IPS-18c (cell line): Measurements from ENCODE around the gene PIN1.
"Not testable (repeated sequence)": the region's sequence is repeated elsewhere in the genome, so short reads cannot be mapped to it uniquely, and the experiment has no call there.

ENCODE experiments used
- H3K4me3 ChIP-seq: 2 replicates; pipeline ENCODE4 v1.7.0; 2013; ENCODE audit warnings: low read depth, mild to moderate bottlenecking, low read length, moderate library complexity; ENCODE audit not compliant: insufficient read depth
- H3K9me3 ChIP-seq: one replicate; pipeline ENCODE4 v1.6.1; 2013; ENCODE audit warnings: mild to moderate bottlenecking, low read length, moderate library complexity; ENCODE audit not compliant: control insufficient read depth, insufficient read depth

Gene PIN1

GRCh38 chr19:9843626-9844273 lies 8.6 kb downstream of the PIN1 start:
- not testable (repeated sequence) for H3K4me3 ChIP-seq, H3K9me3 ChIP-seq

GRCh38 chr19:9847087-9847671 lies 12.1 kb downstream of the PIN1 start:
- no peak overlapping the region for H3K4me3 ChIP-seq

GRCh38 chr19:9848060-9848459 lies 12.9 kb downstream of the PIN1 start:
- Histone ChIP-seq H3K9me3 (no peaks in the 10 kb centered on the region), H3K4me3 (no peak overlapping the region)

More at GRCh38 chr19:9847087-9847671, 12.1 kb downstream of the PIN1 start:
- no peaks in the 10 kb centered on the region for H3K9me3 ChIP-seq

GRCh38 chr19:9848762-9849161 lies 13.6 kb downstream of the PIN1 start:
- H3K9me3 ChIP-seq: no peaks in the 10 kb centered on the region
- no peak overlapping the region for H3K4me3 ChIP-seq

GRCh38 chr19:9849791-9850190 lies 14.7 kb downstream of the PIN1 start:
- no peak overlapping the region for H3K4me3 ChIP-seq
- no peaks in the 10 kb centered on the region for H3K9me3 ChIP-seq

- H3K9me3 ChIP-seq: no peaks in the 10 kb centered on the region
- no peak overlapping the region for H3K4me3 ChIP-seq
Observed at GRCh38 chr19:9850235-9850959, 15.3 kb downstream of the PIN1 start.

GRCh38 chr19:9854282-9854846 lies 19.2 kb downstream of the PIN1 start:
- Histone ChIP-seq H3K4me3 (no peak overlapping the region), H3K9me3 (no peaks in the 10 kb centered on the region)

- H3K4me3 ChIP-seq: no peak overlapping the region
Observed at GRCh38 chr19:9856609-9857008, 21.5 kb downstream of the PIN1 start.

GRCh38 chr19:9857076-9857721 lies 22.1 kb downstream of the PIN1 start:
- H3K4me3 ChIP-seq: no peak overlapping the region

More at GRCh38 chr19:9856609-9857008, 21.5 kb downstream of the PIN1 start:
- no peaks in the 10 kb centered on the region for H3K9me3 ChIP-seq

GRCh38 chr19:9857920-9858746 lies 23.0 kb downstream of the PIN1 start:
- no peak overlapping the region for H3K4me3 ChIP-seq
- no peaks in the 10 kb centered on the region for H3K9me3 ChIP-seq

More at GRCh38 chr19:9857076-9857721, 22.1 kb downstream of the PIN1 start:
- no peaks in the 10 kb centered on the region for H3K9me3 ChIP-seq

- H3K9me3 ChIP-seq: no peaks in the 10 kb centered on the region
- no peak overlapping the region for H3K4me3 ChIP-seq
Observed at GRCh38 chr19:9858766-9859165, 23.6 kb downstream of the PIN1 start.

GRCh38 chr19:9860407-9860806 lies 25.3 kb downstream of the PIN1 start:
- H3K9me3 ChIP-seq: no peaks in the 10 kb centered on the region
- H3K4me3 ChIP-seq: no peak overlapping the region

GRCh38 chr19:9861503-9861902 lies 26.4 kb downstream of the PIN1 start:
- H3K9me3 ChIP-seq: no peaks in the 10 kb centered on the region
- no peak overlapping the region for H3K4me3 ChIP-seq

GRCh38 chr19:9862938-9863337 lies 27.8 kb downstream of the PIN1 start:
- Histone ChIP-seq H3K9me3 (no peaks in the 10 kb centered on the region), H3K4me3 (no peak overlapping the region)

GRCh38 chr19:9863759-9864158 lies 28.6 kb downstream of the PIN1 start:
- no peak overlapping the region for H3K4me3 ChIP-seq
- no peaks in the 10 kb centered on the region for H3K9me3 ChIP-seq

- Histone ChIP-seq H3K9me3 (no peaks in the 10 kb centered on the region), H3K4me3 (no peak overlapping the region)
Observed at GRCh38 chr19:9865732-9866501, 30.8 kb downstream of the PIN1 start.
